ENCODE results near the gene UGT3A1. TPM values are rescaled to one million over a fixed set of nuclear protein-coding genes. Genes with fewer than 3 reads are reported as not detected.

Gene UGT3A1
- total RNA-seq, 1 donor from 2014 or later, result not detected

DNA sequence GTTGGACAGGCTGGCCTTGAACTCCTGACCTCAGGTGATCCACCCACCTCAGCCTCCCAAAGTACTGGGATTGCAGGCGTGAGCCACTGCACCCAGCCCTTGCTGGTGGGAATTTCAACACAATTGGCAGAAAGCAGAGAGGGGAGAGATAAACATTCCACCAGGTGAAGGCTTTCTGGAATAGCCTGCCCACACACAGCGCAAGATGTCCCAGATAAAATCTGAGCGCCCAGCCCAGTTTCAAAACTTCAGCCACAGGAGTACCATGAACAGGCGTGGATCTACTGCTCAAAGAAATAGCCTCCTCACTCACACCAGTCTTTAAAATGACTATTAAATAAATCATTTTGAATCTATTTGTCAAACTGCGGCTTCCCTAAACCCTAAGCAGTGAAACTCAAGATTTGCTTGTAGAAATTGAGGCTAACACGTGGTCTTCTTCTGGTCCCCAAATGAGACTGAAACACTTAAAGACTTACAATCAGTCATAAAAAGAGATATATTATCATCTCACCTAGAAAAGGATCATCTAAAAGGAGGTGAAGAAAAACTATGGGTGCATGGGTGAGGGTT, 87.5 kb downstream of the UGT3A1 start:
- no peaks in the 10 kb centered on the region for H3K4me1 ChIP-seq
- no peaks in the 10 kb centered on the region for H3K27me3 ChIP-seq
- H3K27ac ChIP-seq, result no peak overlapping the region
- no peaks in the 10 kb centered on the region for H3K9me3 ChIP-seq
- intact Hi-C loops (cut with DNase I), result no loop called here
- TF ChIP-seq POLR2A (IDR thresholded peaks at IDR 0.05), result no peak
- TF ChIP-seq, protein P1, sequence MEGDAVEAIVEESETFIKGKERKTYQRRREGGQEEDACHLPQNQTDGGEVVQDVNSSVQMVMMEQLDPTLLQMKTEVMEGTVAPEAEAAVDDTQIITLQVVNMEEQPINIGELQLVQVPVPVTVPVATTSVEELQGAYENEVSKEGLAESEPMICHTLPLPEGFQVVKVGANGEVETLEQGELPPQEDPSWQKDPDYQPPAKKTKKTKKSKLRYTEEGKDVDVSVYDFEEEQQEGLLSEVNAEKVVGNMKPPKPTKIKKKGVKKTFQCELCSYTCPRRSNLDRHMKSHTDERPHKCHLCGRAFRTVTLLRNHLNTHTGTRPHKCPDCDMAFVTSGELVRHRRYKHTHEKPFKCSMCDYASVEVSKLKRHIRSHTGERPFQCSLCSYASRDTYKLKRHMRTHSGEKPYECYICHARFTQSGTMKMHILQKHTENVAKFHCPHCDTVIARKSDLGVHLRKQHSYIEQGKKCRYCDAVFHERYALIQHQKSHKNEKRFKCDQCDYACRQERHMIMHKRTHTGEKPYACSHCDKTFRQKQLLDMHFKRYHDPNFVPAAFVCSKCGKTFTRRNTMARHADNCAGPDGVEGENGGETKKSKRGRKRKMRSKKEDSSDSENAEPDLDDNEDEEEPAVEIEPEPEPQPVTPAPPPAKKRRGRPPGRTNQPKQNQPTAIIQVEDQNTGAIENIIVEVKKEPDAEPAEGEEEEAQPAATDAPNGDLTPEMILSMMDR (IDR thresholded peaks at IDR 0.05), result no peak
- no peak for TF ChIP-seq POLR2AphosphoS5 (IDR thresholded peaks at IDR 0.05; ENCODE audit: insufficient read depth in 1 of 2, low read depth in 1 of 2)
- H3K36me3 ChIP-seq, result no peaks in the 10 kb centered on the region
- DNase-seq (ENCODE audit: extremely low spot score in 2 of 2), result no peak
- H3K4me3 ChIP-seq, result no peak overlapping the region

DNA sequence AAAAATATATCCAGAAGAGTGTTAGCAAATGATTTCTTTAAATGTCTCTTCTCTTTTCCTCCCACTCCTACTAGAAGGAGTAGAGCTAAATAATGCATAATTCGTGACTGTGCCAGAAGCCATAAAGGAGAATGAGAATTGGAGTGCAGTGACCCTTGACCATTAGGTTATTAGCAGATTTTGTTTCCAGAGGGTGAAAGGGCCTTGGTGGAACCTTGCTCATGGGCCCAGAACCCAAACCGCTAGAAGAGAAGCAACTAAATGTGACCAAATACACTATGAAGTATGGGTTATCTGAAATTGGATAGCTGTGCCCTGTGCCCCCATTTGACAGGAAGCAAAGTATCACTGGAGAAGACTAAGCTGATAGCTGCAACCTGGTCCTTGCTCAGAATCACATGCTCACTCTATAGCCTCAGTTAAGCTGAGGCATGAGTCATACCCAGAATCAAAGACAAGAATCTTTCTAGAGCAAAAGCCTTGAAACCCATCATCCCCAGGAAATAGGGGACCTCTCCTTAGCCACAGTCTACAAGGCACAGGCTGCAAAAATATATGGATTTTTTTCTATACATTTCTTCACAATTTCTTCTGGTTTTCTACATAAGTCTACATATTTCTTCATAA, 89.0 kb downstream of the UGT3A1 start:
- Histone ChIP-seq H3K36me3 (no peaks in the 10 kb centered on the region), H3K27ac (no peak overlapping the region), H3K4me1 (no peaks in the 10 kb centered on the region), H3K27me3 (no peaks in the 10 kb centered on the region), H3K9me3 (no peaks in the 10 kb centered on the region), H3K4me3 (no peak overlapping the region)
- no peak for DNase-seq (ENCODE audit: extremely low spot score in 2 of 2)
- intact Hi-C loops (cut with DNase I), result no loop called here
- TF ChIP-seq POLR2AphosphoS5 (IDR thresholded peaks at IDR 0.05; ENCODE audit: insufficient read depth in 1 of 2, low read depth in 1 of 2) (no peak), POLR2A (IDR thresholded peaks at IDR 0.05) (no peak)
- TF ChIP-seq, protein P1 (IDR thresholded peaks at IDR 0.05), result no peak

Other genes starting within 250 kb of the UGT3A1 start
- gene IL7R, start 134.5 kb downstream of the UGT3A1 start, total RNA-seq, result 69.7 TPM
- gene CAPSL, start 52.8 kb downstream of the UGT3A1 start, total RNA-seq, result not detected
- not detected for gene UGT3A2, start 75.5 kb upstream of the UGT3A1 start, total RNA-seq
- 5.6 TPM for gene LMBRD2, start 160.5 kb upstream of the UGT3A1 start, total RNA-seq
- gene SKP2, start 160.7 kb upstream of the UGT3A1 start, total RNA-seq, result 12.0 TPM

Data from vagina (tissue), 2 donors.